ENCODE results near the gene KHDRBS1.
"Not testable (repeated sequence)": the region's sequence is repeated elsewhere in the genome, so short reads cannot be mapped to it uniquely, and the experiment has no call there.

Gene KHDRBS1

DNA sequence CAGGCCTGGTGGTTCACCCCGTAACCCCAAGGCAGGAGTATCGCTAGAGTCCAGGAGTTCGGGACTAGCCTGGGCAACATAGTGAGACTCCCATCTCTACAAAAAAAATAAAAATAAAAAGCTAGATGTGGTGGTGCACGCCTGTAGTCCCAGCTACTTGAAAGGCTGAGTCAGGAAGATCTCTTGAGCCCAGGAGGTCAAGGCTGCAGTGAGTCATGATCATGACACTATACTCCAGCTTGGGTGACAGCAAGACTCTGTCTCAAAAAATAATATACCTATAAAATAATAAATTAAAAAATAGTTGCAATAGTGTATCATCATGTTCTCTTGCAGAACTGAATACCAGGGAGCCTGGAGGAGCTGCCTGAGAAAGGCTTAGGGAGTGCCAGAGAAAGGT, 39.2 kb downstream of the KHDRBS1 start:
- DNase-seq, result no peak
- in situ Hi-C loops (cut with HindIII; ENCODE audit: low pct_ligation_motif_present, low pct_unique_long_range_greater_than_20kb, low sequenced_read_pairs), result no loop called here

DNA sequence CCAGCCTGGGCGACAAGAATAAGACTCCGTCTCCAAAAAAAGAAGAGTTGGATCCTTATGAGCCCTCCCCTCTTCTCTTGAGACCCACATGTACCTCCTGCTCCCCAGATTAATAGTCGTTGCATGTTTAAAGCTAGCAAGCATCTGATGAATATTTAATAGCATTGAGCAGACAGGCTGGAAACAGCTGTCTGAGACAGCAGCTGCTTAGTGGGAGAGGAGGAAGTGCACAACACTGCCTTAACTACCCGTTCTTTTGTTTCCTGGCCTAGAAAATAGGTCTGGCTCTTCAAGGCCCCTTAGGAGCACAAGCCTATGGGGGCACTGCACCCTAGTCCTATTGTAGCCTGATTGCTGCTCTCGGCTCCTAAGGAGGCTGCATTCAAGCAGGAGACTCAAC, 41.7 kb downstream of the KHDRBS1 start:
- DNase-seq, result no peak
- in situ Hi-C loops (cut with HindIII; ENCODE audit: low pct_ligation_motif_present, low pct_unique_long_range_greater_than_20kb, low sequenced_read_pairs), result no loop called here

GRCh38 chr1:32056598-32056997, 42.9 kb downstream of the KHDRBS1 start:
- DNase-seq, result no peak
- in situ Hi-C loops (cut with HindIII; ENCODE audit: low pct_ligation_motif_present, low pct_unique_long_range_greater_than_20kb, low sequenced_read_pairs), result no loop called here

GRCh38 chr1:32060914-32061313, 47.2 kb downstream of the KHDRBS1 start:
- in situ Hi-C loops (cut with HindIII; ENCODE audit: low pct_ligation_motif_present, low pct_unique_long_range_greater_than_20kb, low sequenced_read_pairs), result no loop called here

GRCh38 chr1:32062867-32063230, 49.2 kb downstream of the KHDRBS1 start:
- in situ Hi-C loops (cut with HindIII; ENCODE audit: low pct_ligation_motif_present, low pct_unique_long_range_greater_than_20kb, low sequenced_read_pairs), result no loop called here
- no peak for DNase-seq

More at GRCh38 chr1:32060914-32061313, 47.2 kb downstream of the KHDRBS1 start:
- DNase-seq, result no peak

GRCh38 chr1:32063261-32063681, 49.6 kb downstream of the KHDRBS1 start:
- peak; percentile 66 for DNase-seq
- in situ Hi-C loops (cut with HindIII; ENCODE audit: low pct_ligation_motif_present, low pct_unique_long_range_greater_than_20kb, low sequenced_read_pairs), result no loop called here

GRCh38 chr1:32065613-32066488, 52.2 kb downstream of the KHDRBS1 start:
- DNase-seq; in situ Hi-C loops (cut with HindIII; ENCODE audit: low pct_ligation_motif_present, low pct_unique_long_range_greater_than_20kb, low sequenced_read_pairs): not testable (repeated sequence)

DNA sequence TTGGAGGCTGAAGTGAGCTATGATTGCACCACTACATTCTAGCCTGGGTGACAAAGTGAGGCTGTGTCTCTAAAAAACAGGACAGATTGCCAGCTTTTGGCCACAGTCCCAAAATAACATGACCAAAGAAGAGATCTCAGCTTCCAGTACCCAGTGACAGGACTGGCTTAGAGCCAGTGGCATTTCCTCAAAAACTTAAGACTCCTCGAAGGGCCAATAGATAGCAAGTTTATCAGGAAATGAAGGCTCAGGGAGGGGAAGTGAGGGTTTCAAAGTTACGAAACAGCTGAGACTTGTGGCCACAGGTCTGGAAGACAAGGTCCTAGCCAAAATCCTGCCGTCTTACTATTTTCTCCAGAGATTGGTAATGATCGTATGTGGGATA, 52.8 kb downstream of the KHDRBS1 start:
- no peak for DNase-seq
- in situ Hi-C loops (cut with HindIII; ENCODE audit: low pct_ligation_motif_present, low pct_unique_long_range_greater_than_20kb, low sequenced_read_pairs), result no loop called here

GRCh38 chr1:32068957-32069588, 55.4 kb downstream of the KHDRBS1 start:
- DNase-seq, result peak; percentile 45

DNA sequence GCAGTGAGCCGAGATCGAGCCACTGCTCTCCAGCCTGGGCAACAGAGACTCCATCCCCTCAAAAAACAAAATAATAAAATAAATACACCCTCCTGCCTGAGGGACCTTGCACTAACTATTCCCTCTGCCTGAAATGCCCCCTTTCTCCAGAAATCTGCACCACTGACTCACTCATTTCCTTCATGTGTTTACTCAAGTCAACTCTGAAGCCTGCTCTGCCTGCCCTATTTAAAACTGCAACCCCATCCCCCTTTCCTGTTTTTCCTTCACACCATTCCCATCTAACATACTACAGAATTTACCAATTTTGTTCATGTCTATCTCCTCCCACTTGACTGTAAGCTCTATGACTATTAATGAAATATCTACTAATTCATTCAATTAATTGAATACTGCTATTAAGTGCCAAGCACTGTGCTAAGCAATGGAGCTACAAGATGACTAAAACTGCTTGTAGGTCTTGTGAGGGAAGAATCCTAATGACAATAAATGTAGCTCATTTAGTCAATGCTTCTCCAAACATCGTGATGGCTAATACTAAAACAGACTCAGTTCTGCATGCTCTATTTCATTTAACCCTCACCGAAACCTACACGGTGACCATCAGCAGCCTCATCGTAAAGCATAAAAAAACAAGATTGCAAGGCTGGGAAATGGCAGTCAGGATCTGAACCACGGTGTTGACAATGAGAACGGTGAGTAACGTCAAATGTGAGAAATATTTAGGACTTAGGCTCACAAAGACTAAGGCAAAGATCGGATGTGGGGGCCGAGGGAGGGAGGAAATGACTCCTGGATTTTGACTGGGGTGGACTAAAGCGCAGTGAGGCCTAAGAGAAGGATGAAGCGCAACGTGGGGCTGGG, 58.3 kb downstream of the KHDRBS1 start:
- no peak for DNase-seq
- in situ Hi-C loops (cut with HindIII; ENCODE audit: low pct_ligation_motif_present, low pct_unique_long_range_greater_than_20kb, low sequenced_read_pairs), result no loop called here

More at GRCh38 chr1:32068957-32069588, 55.4 kb downstream of the KHDRBS1 start:
- in situ Hi-C loops (cut with HindIII; ENCODE audit: low pct_ligation_motif_present, low pct_unique_long_range_greater_than_20kb, low sequenced_read_pairs), result no loop called here

- in situ Hi-C loops (cut with HindIII; ENCODE audit: low pct_ligation_motif_present, low pct_unique_long_range_greater_than_20kb, low sequenced_read_pairs), result no loop called here
- peak; percentile 92 for DNase-seq
Measured at GRCh38 chr1:32072622-32073298, 59.1 kb downstream of the KHDRBS1 start, which contains the start of gene TMEM39B. TSS of gene TMEM39B (plus strand) at chr1:32072939. CDS start at chr1:32073048, 109 bp downstream.

DNA sequence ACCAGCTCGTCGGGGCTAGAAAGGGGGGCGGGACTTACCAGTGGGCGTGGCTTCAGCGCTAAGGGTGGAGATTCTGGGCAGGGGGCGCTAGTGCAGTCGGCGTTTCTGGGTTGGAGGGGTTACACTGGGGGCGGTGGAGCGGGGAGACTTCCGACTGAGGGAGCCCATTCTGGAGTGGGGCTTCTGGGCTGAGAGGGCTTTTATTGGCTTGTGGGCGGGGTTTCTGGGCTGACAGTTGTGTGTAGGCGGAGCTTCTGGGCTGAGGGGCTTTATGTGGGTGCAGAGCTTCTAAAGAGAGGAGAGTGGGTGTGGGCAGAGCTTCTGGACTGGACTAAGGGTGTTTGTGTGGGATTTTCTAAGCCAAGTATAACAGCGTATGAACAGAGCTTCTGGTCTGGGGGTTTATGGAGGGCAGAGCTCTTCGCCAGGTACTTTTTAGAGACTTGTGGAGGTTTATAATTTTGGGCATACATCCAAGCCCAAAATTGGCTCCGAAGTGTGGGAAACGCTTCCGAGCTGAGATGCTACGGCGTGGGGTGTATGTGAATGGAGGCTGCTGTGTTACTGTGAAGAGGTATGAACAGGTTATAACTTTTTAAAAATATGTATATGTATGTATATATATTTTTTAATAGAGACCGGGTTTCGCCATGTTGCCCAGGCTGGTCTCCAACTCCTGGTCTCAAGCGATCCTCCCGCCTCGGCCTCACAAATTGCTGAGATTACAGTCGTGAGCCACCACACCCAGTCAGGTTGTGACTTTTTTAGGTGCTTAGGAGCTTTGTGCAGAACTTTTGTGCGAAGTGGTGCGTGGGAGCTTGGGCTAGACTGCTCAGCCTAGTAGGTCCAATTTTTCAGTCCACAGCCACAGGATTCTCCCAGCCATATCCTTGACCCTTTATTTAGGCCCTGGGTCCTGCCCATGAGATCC, 59.9 kb downstream of the KHDRBS1 start:
- peak; percentile 81 for DNase-seq
- in situ Hi-C loops (cut with HindIII; ENCODE audit: low pct_ligation_motif_present, low pct_unique_long_range_greater_than_20kb, low sequenced_read_pairs), result no loop called here

GRCh38 chr1:32074841-32075240, 61.2 kb downstream of the KHDRBS1 start:
- no peak for DNase-seq
- in situ Hi-C loops (cut with HindIII; ENCODE audit: low pct_ligation_motif_present, low pct_unique_long_range_greater_than_20kb, low sequenced_read_pairs), result no loop called here

GRCh38 chr1:32077451-32077850, 63.8 kb downstream of the KHDRBS1 start:
- in situ Hi-C loops (cut with HindIII; ENCODE audit: low pct_ligation_motif_present, low pct_unique_long_range_greater_than_20kb, low sequenced_read_pairs), result no loop called here
- no peak for DNase-seq

- in situ Hi-C loops (cut with HindIII; ENCODE audit: low pct_ligation_motif_present, low pct_unique_long_range_greater_than_20kb, low sequenced_read_pairs), result no loop called here
- DNase-seq, result no peak
Measured at GRCh38 chr1:32082022-32082421, 68.4 kb downstream of the KHDRBS1 start.

DNA sequence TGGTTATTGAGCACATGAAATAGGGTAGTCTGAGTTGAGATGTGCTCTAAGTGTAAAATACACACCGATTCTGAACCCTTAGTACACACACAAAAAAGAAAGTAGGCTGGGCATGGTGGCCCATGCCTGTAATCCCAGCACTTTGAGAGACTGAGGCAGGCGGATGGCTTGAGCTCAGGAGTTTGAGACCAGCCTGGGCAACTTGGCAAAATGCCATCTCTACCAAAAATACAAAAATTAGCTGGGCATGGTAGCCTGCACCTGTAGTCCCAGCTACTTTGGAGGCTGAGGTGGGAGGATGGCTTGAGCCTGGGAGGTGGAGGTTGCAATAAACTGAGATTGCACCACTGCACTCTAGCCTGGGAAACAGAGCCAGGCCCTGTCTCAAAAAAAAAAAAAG, 72.7 kb downstream of the KHDRBS1 start:
- in situ Hi-C loops (cut with HindIII; ENCODE audit: low pct_ligation_motif_present, low pct_unique_long_range_greater_than_20kb, low sequenced_read_pairs); DNase-seq: not testable (repeated sequence)

DNA sequence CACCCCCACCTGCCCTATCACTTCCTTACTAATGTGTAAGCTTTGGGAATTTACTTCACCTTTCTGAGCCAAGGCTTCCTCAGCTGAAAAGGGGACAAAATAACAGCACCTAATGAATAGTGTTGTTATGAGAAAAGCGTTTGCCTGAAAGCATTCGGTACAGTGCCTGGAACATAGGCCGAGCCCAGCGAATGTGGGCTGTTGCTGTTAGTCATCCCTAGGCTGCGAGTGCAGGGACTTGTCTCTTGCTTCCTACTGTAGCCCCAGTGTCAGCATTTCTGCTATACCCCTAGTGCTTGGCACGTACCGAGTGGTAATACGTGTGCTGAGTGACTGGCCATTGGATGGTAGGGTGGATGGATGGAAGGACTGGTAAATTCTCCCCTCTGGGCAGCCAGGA, 77.5 kb downstream of the KHDRBS1 start:
- in situ Hi-C loops (cut with HindIII; ENCODE audit: low pct_ligation_motif_present, low pct_unique_long_range_greater_than_20kb, low sequenced_read_pairs), result no loop called here
- no peak for DNase-seq
